ENCODE results near the gene HMGB4. TPM values are rescaled to one million over a fixed set of nuclear protein-coding genes. Genes with fewer than 3 reads are reported as not detected.

The HMGB4 gene
- total RNA-seq, 1 experiment from 2014 or later: not detected

- DNase-seq (ENCODE audit: low read depth): no peak
Measured at GRCh38 chr1:33895976-33896375, 32.1 kb downstream of the HMGB4 start.

GRCh38 chr1:33897092-33897725, 33.3 kb downstream of the HMGB4 start:
- no peak for DNase-seq (ENCODE audit: low read depth)

- no peak for DNase-seq (ENCODE audit: low read depth)
Measured at GRCh38 chr1:33898406-33898805, 34.5 kb downstream of the HMGB4 start.

GRCh38 chr1:33898881-33899280, 35.0 kb downstream of the HMGB4 start:
- no peak for DNase-seq (ENCODE audit: low read depth)

- no peak for DNase-seq (ENCODE audit: low read depth)
Measured at GRCh38 chr1:33899746-33900145, 35.9 kb downstream of the HMGB4 start.

- peak; percentile 38 for DNase-seq (ENCODE audit: low read depth)
Measured at GRCh38 chr1:33902486-33903209, 38.8 kb downstream of the HMGB4 start.

- DNase-seq (ENCODE audit: low read depth): peak; percentile 28
Measured at GRCh38 chr1:33903210-33903589, 39.3 kb downstream of the HMGB4 start.

- no peak for DNase-seq (ENCODE audit: low read depth)
Measured at GRCh38 chr1:33905241-33905640, 41.4 kb downstream of the HMGB4 start.

- DNase-seq (ENCODE audit: low read depth): no peak
Measured at GRCh38 chr1:33906156-33906555, 42.3 kb downstream of the HMGB4 start.

- no peak for DNase-seq (ENCODE audit: low read depth)
Measured at GRCh38 chr1:33908324-33908956, 44.6 kb downstream of the HMGB4 start.
